Progenitor cell of endocrine pancreas (in vitro differentiated cells): ENCODE results near the gene CERS5. TPM values are rescaled to one million over a fixed set of nuclear protein-coding genes. Genes with fewer than 3 reads are reported as not detected.
A peak's percentile ranks its signal among the peaks of the same experiment; 100 is the strongest.

ENCODE experiments used
- DNase-seq: peaks from one replicate; pipeline ENCODE4 v3.0.0; 2021; ENCODE audit warnings: low spot score; ENCODE audit not compliant: unreplicated experiment
- H3K27ac Mint-ChIP-seq: 2 replicates; pipeline ENCODE4 v1.8.0; 2021; ENCODE audit warnings: mild to moderate bottlenecking, moderate library complexity, mixed read lengths
- H3K27me3 Mint-ChIP-seq: 2 replicates; pipeline ENCODE4 v1.8.0; 2021; ENCODE audit warnings: mixed read lengths
- H3K36me3 Mint-ChIP-seq: 2 replicates; pipeline ENCODE4 v1.8.0; 2022; ENCODE audit warnings: mixed read lengths; ENCODE audit not compliant: insufficient read depth
- H3K4me1 Mint-ChIP-seq: 2 replicates; pipeline ENCODE4 v1.8.0; 2021; ENCODE audit warnings: low read depth, mixed read lengths
- H3K4me3 Mint-ChIP-seq: 2 replicates; pipeline ENCODE4 v1.8.0; 2021; ENCODE audit warnings: low read depth, mild to moderate bottlenecking, moderate library complexity, mixed read lengths
- H3K9me3 Mint-ChIP-seq: 2 replicates; pipeline ENCODE4 v1.8.0; 2021; ENCODE audit warnings: low read depth, mixed read lengths
- total RNA-seq: library from RNA; stranded (reverse); gene quantifications from 2 replicates; pipeline ENCODE4 v1.2.1, GENCODE V29; 2021
- TF ChIP-seq, protein P1 (sequence below): fragments of 200-600 bp; sonication (generic); IDR thresholded peaks from one replicate; pipeline ENCODE4 v1.5.0; 2021; ENCODE audit warnings: antibody characterized with exemption, mild to moderate bottlenecking; ENCODE audit not compliant: unreplicated experiment

The CERS5 gene
- total RNA-seq, 1 donor from 2014 or later, result 69.1 TPM

DNA sequence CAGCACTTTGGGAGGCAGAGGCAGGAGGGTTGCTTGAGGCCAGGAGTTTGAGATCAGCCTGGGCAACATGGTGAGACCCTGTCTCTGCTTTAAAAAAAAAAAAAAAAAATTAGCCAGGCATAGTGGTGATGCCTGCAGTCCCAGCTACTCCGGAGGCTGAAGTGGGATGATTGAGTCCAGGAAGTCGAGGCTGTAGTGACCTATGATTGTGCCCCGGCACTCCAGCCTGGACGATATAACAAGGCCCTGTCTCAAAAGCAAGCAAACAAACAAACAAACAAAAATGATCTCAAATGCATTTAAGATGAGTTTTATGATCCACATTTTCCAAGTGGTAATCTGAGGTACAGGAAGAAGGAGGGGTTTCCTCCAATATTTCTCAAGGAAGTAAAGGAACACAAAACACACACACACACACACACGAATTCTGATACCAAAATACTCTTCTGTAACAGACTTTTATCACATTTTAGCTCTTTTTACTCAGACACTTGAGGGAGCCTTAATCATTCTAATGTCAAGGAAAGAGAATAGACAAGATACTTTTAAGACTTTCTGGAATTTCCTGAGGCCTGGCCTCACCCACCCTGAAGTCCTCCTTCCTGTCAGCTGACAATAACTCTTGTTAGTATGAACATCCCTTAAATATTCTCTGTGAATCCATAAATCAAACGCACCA, 44.4 kb upstream of the CERS5 start:
- Mint-ChIP-seq H3K27ac (peak overlapping the region; percentile 34), H3K9me3 (no peaks in the 10 kb centered on the region), H3K4me3 (no peak overlapping the region), H3K36me3 (peaks cover 6% of the 10 kb centered on the region), H3K27me3 (no peaks in the 10 kb centered on the region), H3K4me1 (no peaks in the 10 kb centered on the region)
- no peak for DNase-seq
- TF ChIP-seq, protein P1, sequence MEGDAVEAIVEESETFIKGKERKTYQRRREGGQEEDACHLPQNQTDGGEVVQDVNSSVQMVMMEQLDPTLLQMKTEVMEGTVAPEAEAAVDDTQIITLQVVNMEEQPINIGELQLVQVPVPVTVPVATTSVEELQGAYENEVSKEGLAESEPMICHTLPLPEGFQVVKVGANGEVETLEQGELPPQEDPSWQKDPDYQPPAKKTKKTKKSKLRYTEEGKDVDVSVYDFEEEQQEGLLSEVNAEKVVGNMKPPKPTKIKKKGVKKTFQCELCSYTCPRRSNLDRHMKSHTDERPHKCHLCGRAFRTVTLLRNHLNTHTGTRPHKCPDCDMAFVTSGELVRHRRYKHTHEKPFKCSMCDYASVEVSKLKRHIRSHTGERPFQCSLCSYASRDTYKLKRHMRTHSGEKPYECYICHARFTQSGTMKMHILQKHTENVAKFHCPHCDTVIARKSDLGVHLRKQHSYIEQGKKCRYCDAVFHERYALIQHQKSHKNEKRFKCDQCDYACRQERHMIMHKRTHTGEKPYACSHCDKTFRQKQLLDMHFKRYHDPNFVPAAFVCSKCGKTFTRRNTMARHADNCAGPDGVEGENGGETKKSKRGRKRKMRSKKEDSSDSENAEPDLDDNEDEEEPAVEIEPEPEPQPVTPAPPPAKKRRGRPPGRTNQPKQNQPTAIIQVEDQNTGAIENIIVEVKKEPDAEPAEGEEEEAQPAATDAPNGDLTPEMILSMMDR, result no peak

DNA sequence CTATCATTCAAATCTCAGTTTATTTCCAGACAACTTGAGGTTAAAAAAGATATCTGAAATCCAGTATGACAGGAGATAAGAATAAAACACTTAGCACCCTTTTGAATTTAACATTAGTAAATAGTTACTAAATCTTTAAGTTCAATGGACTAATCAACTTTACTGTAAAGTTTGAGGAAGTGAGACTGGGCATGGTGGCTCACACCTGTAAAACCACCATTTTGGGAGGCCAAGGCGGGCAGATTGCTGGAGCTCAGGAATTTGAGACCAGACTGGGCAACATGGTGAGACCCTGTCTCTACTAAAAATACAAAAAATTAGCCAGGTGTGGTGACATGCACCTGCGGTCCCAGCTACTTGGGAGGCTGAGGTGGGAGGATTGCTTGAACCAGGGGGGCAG, 40.3 kb upstream of the CERS5 start:
- TF ChIP-seq, protein P1, result no peak
- Mint-ChIP-seq H3K36me3 (peaks cover 5% of the 10 kb centered on the region), H3K4me3 (no peak overlapping the region), H3K27ac (no peak overlapping the region), H3K27me3 (no peaks in the 10 kb centered on the region), H3K9me3 (no peaks in the 10 kb centered on the region), H3K4me1 (peaks cover 4% of the 10 kb centered on the region)
- DNase-seq, result no peak

GRCh38 chr12:50205648-50206047, 38.5 kb upstream of the CERS5 start:
- H3K4me3 Mint-ChIP-seq, result no peak overlapping the region
- no peak overlapping the region for H3K27ac Mint-ChIP-seq
- DNase-seq, result no peak
- no peaks in the 10 kb centered on the region for H3K27me3 Mint-ChIP-seq
- peaks cover 6% of the 10 kb centered on the region for H3K36me3 Mint-ChIP-seq
- peaks cover 13% of the 10 kb centered on the region for H3K4me1 Mint-ChIP-seq
- TF ChIP-seq, protein P1, result no peak
- no peaks in the 10 kb centered on the region for H3K9me3 Mint-ChIP-seq

GRCh38 chr12:50203691-50204090, 36.5 kb upstream of the CERS5 start:
- no peak overlapping the region for H3K27ac Mint-ChIP-seq
- H3K27me3 Mint-ChIP-seq, result no peaks in the 10 kb centered on the region
- no peaks in the 10 kb centered on the region for H3K9me3 Mint-ChIP-seq
- no peak for DNase-seq
- no peak overlapping the region for H3K4me3 Mint-ChIP-seq
- peaks cover 13% of the 10 kb centered on the region for H3K4me1 Mint-ChIP-seq
- peaks cover 13% of the 10 kb centered on the region for H3K36me3 Mint-ChIP-seq
- TF ChIP-seq, protein P1, result no peak

GRCh38 chr12:50201987-50202521, 34.9 kb upstream of the CERS5 start:
- no peak for DNase-seq
- Mint-ChIP-seq H3K36me3 (peaks cover 16% of the 10 kb centered on the region), H3K9me3 (no peaks in the 10 kb centered on the region), H3K4me1 (peaks cover 15% of the 10 kb centered on the region), H3K4me3 (peak overlapping the region; percentile 41), H3K27me3 (no peaks in the 10 kb centered on the region), H3K27ac (peak overlapping the region; percentile 96)
- TF ChIP-seq, protein P1, result no peak
